GM19468 (cell line): ENCODE results near the gene OXSR1.
"Not testable (repeated sequence)": the region's sequence is repeated elsewhere in the genome, so short reads cannot be mapped to it uniquely, and the experiment has no call there.

ENCODE experiments used
- ATAC-seq: cut with Tn5 transposase; IDR thresholded peaks from one replicate; pipeline ENCODE4 v1.9.1; 2021; ENCODE audit warnings: mild to moderate bottlenecking, moderate library complexity, moderate number of reproducible peaks; ENCODE audit not compliant: unreplicated experiment; ENCODE audit errors: extremely low read depth

Gene OXSR1

GRCh38 chr3:38214560-38214959 is 49.2 kb downstream of the OXSR1 start:
- ATAC-seq = no peak

- no peak for ATAC-seq
These were observed 54.4 kb downstream of the OXSR1 start for GRCh38 chr3:38219609-38220197.

GRCh38 chr3:38221005-38221404 is 55.7 kb downstream of the OXSR1 start:
- no peak for ATAC-seq

GRCh38 chr3:38222032-38222634 is 56.8 kb downstream of the OXSR1 start:
- ATAC-seq = no peak

- ATAC-seq = no peak
These were observed 59.0 kb downstream of the OXSR1 start for GRCh38 chr3:38224357-38224756.

GRCh38 chr3:38226273-38226672 is 60.9 kb downstream of the OXSR1 start:
- no peak for ATAC-seq

- no peak for ATAC-seq
These were observed 62.7 kb downstream of the OXSR1 start for GRCh38 chr3:38227989-38228388.

- no peak for ATAC-seq
These were observed 63.7 kb downstream of the OXSR1 start for GRCh38 chr3:38229036-38229435.

- ATAC-seq = no peak
These were observed 67.4 kb downstream of the OXSR1 start for GRCh38 chr3:38232701-38233100.

GRCh38 chr3:38235466-38235865 is 70.1 kb downstream of the OXSR1 start:
- ATAC-seq = no peak

- ATAC-seq = no peak
These were observed 73.2 kb downstream of the OXSR1 start for GRCh38 chr3:38238416-38239008.

GRCh38 chr3:38242812-38243211 is 77.5 kb downstream of the OXSR1 start:
- not testable (repeated sequence) for ATAC-seq

- no peak for ATAC-seq
These were observed 80.6 kb downstream of the OXSR1 start for GRCh38 chr3:38245930-38246329.

- no peak for ATAC-seq
These were observed 82.2 kb downstream of the OXSR1 start for GRCh38 chr3:38247366-38248035.

- no peak for ATAC-seq
These were observed 84.9 kb downstream of the OXSR1 start for GRCh38 chr3:38250198-38250597.

GRCh38 chr3:38251197-38251596 is 85.9 kb downstream of the OXSR1 start:
- ATAC-seq = no peak

- ATAC-seq = no peak
These were observed 88.4 kb downstream of the OXSR1 start for GRCh38 chr3:38253704-38254103.

- ATAC-seq = no peak
These were observed 89.5 kb downstream of the OXSR1 start for GRCh38 chr3:38254872-38255271.

GRCh38 chr3:38255627-38256026 is 90.3 kb downstream of the OXSR1 start:
- ATAC-seq = no peak

GRCh38 chr3:38257583-38257982 is 92.2 kb downstream of the OXSR1 start:
- no peak for ATAC-seq

GRCh38 chr3:38260474-38260873 is 95.1 kb downstream of the OXSR1 start:
- ATAC-seq = no peak
